Measurements from ENCODE around the gene ADARB1.

ADARB1 gene

DNA sequence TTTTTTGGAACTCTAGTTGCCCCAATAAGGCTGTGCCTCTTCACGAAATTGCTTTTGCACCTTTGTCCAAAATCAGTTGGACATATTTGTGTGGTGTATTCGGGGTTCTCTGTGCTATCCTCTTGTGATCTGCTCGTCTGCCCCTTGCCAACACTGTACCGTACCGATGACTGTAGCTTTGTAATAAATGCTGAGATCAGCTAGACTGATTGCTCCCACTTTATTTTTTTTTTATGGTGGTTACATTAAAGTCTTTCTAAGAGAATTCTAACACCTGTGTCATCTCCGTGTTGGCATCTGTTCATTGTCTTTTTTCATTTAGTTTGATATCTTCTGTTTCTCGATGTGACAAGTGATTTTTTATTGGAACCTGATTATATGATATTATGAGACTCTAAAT, 94.1 kb downstream of the ADARB1 start:
- no peak for DNase-seq (ENCODE audit: low read depth in 2 of 2)

- no peak for DNase-seq (ENCODE audit: low read depth in 2 of 2)
Measured at GRCh38 chr21:45169001-45169400, 94.6 kb downstream of the ADARB1 start.

DNA sequence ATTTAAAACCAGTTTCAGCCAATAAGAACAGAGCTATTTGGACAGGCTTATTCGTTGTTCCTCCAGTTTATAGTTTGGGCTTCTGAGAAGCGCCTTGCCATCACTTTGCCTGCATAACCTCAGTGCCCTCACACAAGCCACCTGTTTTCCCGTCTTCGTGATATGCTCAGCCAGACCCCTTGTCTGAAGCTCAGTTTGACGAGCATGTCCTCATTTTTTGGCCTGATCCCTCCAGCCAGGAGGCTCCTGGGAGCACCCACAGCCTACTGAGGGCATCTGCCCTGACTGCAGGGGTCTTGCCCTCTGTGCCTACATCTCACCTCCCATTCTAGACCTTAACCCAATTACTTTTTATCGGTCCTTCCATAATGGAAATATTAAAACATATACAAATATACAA, 95.3 kb downstream of the ADARB1 start:
- no peak for DNase-seq (ENCODE audit: low read depth in 2 of 2)

DNA sequence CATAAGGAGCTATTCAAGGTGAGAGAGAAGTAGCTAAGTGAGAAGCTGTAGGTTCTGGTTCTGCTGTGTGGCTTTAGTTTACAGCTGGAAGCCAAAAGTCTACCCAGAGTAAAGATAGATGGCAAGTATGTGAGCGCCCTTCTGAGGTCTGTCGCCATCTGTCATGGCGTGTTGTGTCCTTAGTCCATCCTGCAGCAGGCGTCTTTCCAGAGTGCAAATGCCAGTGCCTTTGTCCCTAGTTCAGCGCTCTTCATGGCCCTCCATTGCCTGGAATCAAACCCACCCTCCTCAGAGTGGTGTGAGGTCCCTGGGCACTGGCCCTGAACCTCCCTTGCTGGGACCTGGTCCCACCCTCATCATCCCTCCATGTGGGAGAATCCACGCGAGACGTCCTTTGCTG, 96.6 kb downstream of the ADARB1 start:
- no peak for DNase-seq (ENCODE audit: low read depth in 2 of 2)

GRCh38 chr21:45172420-45172819, 98.0 kb downstream of the ADARB1 start:
- DNase-seq (ENCODE audit: low read depth in 2 of 2) = no peak

- no peak for DNase-seq (ENCODE audit: low read depth in 2 of 2)
Measured at GRCh38 chr21:45175326-45176095, 101.1 kb downstream of the ADARB1 start.

- DNase-seq (ENCODE audit: low read depth in 2 of 2) = no peak
Measured at GRCh38 chr21:45176141-45176540, 101.8 kb downstream of the ADARB1 start.

DNA sequence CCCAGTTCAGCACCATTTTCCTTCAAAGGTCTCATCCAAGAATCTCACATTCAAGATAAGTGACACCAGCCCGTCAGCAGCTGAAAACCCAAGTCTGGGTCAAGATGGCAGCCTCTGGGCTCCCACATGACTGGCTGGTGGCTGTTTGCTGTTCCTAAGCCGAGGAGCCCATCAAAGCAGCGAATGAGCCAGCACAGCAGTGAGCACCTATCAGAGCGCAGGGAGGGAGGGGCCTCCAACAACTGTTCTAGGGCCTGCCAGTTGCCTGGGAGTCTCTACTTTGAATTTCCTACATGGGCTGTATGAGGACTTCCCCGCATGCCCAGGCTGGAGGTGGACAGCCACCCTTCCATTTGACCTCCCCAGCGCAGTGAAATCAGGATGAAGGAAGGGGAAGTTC, 102.7 kb downstream of the ADARB1 start:
- DNase-seq (ENCODE audit: low read depth in 2 of 2) = no peak

- DNase-seq (ENCODE audit: low read depth in 2 of 2) = no peak
Measured at GRCh38 chr21:45178070-45178608, 103.8 kb downstream of the ADARB1 start.

DNA sequence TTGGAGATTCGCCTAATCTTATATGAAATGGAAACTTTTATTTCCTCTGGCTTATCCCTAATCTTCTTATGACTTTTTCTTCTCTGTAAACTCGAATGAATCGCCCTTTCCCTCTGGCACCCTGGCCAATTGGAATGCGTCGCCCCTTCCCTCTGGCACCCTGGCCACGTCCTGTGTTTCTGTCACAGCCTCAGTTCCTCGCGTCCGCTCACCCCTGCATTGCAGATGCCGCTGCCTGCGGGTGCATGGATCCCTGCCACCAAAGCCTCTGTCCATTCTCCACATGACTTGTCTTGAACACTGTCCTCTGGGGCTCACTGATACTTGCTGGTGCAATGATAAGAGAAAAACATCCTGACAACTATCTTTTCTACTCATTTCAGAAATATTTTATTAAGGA, 104.6 kb downstream of the ADARB1 start:
- DNase-seq (ENCODE audit: low read depth in 2 of 2) = no peak

GRCh38 chr21:45179568-45180245, 105.3 kb downstream of the ADARB1 start:
- no peak for DNase-seq (ENCODE audit: low read depth in 2 of 2)

GRCh38 chr21:45180246-45180599, 105.8 kb downstream of the ADARB1 start:
- no peak for DNase-seq (ENCODE audit: low read depth in 2 of 2)

DNA sequence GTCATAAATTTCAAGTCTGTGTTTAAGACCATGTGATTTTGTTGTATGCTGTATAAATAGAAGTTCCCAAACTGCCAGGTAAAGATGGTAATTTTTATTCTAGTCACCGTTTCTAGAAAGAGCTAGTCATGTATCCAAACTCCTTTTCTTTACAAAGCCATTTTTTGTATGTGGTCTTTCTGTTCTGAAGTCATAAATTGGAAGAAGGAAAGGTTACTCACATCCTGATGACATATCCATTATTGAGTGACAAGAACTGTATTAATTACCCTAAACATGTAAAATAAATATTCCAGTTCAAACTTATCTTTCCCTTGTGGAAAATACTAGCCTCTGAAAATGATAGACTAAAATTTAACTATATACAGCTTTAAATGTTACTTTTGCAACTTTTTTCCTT, 108.6 kb downstream of the ADARB1 start:
- no peak for DNase-seq (ENCODE audit: low read depth in 2 of 2)

- no peak for DNase-seq (ENCODE audit: low read depth in 2 of 2)
Measured at GRCh38 chr21:45183852-45184251, 109.5 kb downstream of the ADARB1 start.

- no peak for DNase-seq (ENCODE audit: low read depth in 2 of 2)
Measured at GRCh38 chr21:45184869-45185268, 110.5 kb downstream of the ADARB1 start.

- no peak for DNase-seq (ENCODE audit: low read depth in 2 of 2)
Measured at GRCh38 chr21:45186709-45187108, 112.3 kb downstream of the ADARB1 start.

GRCh38 chr21:45187646-45188045, 113.3 kb downstream of the ADARB1 start:
- no peak for DNase-seq (ENCODE audit: low read depth in 2 of 2)

- DNase-seq (ENCODE audit: low read depth in 2 of 2) = no peak
Measured at GRCh38 chr21:45190013-45190412, 115.6 kb downstream of the ADARB1 start.

GRCh38 chr21:45192332-45192731, 118.0 kb downstream of the ADARB1 start:
- DNase-seq (ENCODE audit: low read depth in 2 of 2) = no peak

DNA sequence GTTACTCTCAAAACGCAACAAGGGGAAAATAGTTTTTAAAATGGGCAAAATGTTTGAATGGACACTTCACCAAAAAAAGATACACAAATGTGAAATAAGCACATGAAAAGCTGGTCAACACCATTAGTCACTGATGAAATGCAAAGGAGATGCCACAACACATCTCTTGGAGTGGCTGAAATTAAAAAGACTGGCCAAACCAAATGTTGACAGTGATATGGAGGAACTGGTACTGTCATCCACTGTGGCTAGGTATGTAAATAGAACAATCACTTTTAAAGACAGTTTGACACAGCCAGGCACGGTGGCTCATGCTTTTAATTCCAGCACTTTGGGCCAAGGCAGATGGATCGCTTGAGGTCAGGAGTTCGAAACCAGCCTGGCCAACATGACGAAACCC, 122.2 kb downstream of the ADARB1 start:
- no peak for DNase-seq (ENCODE audit: low read depth in 2 of 2)

GRCh38 chr21:45199201-45199600, 124.8 kb downstream of the ADARB1 start:
- DNase-seq (ENCODE audit: low read depth in 2 of 2) = no peak

DNA sequence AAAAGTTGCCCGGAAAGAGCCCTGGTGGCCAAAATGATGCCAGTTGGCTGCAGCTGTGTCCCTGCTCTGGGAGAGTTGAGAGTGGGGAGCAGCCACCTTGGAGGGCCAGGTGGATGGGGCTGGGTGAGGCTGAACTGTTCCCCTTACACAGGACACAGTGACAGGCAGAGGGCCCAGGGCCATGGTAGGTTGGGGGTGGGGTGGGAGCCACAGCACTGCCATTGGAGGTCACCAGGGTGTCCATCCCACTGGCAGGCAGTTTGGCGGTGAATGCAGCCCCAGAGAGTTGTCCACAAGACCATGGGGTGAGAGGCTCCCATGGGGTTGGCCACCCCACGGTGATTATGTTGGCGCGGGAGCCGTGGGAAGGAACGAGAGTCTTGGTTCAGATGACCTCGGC, 125.7 kb downstream of the ADARB1 start:
- no peak for DNase-seq (ENCODE audit: low read depth in 2 of 2)

DNA sequence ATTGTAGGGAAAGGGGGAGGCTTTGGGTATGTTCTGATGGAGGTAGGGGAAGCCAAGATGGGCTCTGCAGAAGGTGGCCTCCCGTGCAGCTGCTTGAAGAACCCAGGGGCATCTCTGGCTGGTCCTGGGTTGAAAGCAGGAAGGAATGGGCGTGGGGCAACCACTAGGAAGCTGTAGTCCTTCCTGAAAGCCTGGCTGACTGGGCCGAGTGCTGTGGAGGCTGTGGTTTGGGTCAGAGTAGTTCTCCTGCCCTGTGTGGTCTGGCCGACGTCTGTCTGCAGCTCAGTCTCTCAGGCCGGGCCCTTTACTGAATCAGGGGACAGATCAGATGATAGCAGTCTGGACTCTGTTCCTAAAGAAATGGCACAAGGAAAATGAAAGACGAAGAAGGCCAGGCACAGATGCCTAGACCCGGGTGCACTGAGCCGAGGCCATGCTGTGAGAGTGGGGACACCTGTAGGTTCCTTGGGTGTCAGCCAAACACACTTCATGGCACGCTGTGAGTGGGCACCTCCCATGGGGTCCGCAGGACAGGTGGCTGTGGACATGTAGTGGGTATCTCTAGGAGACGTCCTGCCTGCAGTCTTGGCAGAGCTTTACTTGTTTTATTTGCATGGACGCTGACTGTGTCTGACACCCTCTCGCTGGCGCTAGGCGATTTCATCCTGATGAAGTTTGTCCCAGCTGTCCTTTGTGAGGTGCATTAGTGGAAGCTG, 126.4 kb downstream of the ADARB1 start:
- DNase-seq (ENCODE audit: low read depth in 2 of 2) = no peak

Measured in stimulated activated CD8-positive, alpha-beta memory T cell treated with anti-CD3 and anti-CD28 coated beads, Interleukin-2, amount 100 ng/mL, for 48 hours (primary cell).